ENCODE results near the gene HDGF.

- no peak for TF ChIP-seq CTBP1 (IDR thresholded peaks at IDR 0.05; ENCODE audit: borderline replicate concordance)
- no peak for TF ChIP-seq TARDBP (IDR thresholded peaks at IDR 0.05)
- no peak for TF ChIP-seq SP1 (IDR thresholded peaks at IDR 0.05)
- no peak for TF ChIP-seq FOXM1 (IDR thresholded peaks at IDR 0.05; ENCODE audit: borderline replicate concordance)
- no peak for TF ChIP-seq FOXK2 (IDR thresholded peaks at IDR 0.05)
Observed at GRCh38 chr1:156795787-156796186, 44.3 kb upstream of the HDGF start.
